ENCODE data around the gene NHLH1.

Gene NHLH1

DNA sequence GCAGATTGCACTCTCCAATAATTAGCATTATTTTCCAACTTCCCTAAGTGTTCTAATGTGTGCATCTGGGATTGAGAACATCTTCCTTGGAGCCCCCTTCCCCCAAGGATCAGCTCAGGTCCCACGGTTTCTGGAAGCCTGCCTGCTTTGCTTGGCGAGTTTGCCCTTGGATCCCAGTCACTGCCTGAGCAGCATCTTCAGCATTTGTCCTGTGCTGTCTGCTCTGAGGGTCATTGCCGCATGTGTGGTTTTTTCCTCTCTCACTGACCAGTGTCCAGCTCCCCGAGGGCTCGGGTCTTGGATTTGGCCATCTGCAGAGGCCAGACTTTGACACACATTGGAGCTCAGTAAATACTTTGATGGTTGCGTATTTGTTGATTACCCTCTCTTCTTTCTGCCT lies 51.6 kb downstream of the NHLH1 start:
- TF ChIP-seq SIN3A (IDR thresholded peaks at IDR 0.05; ENCODE audit: borderline replicate concordance, insufficient read depth, low read length) (no peak), FOXP2 (optimal IDR thresholded peaks at IDR 0.05; ENCODE audit: borderline replicate concordance, extremely low read depth, extremely low read length, insufficient read depth) (no peak), POLR2AphosphoS5 (IDR thresholded peaks at IDR 0.05; ENCODE audit: low read depth, low read length) (no peak), TAF1 (IDR thresholded peaks at IDR 0.05; ENCODE audit: borderline replicate concordance, insufficient read depth, low read length) (no peak)
- TF ChIP-seq, protein P1, sequence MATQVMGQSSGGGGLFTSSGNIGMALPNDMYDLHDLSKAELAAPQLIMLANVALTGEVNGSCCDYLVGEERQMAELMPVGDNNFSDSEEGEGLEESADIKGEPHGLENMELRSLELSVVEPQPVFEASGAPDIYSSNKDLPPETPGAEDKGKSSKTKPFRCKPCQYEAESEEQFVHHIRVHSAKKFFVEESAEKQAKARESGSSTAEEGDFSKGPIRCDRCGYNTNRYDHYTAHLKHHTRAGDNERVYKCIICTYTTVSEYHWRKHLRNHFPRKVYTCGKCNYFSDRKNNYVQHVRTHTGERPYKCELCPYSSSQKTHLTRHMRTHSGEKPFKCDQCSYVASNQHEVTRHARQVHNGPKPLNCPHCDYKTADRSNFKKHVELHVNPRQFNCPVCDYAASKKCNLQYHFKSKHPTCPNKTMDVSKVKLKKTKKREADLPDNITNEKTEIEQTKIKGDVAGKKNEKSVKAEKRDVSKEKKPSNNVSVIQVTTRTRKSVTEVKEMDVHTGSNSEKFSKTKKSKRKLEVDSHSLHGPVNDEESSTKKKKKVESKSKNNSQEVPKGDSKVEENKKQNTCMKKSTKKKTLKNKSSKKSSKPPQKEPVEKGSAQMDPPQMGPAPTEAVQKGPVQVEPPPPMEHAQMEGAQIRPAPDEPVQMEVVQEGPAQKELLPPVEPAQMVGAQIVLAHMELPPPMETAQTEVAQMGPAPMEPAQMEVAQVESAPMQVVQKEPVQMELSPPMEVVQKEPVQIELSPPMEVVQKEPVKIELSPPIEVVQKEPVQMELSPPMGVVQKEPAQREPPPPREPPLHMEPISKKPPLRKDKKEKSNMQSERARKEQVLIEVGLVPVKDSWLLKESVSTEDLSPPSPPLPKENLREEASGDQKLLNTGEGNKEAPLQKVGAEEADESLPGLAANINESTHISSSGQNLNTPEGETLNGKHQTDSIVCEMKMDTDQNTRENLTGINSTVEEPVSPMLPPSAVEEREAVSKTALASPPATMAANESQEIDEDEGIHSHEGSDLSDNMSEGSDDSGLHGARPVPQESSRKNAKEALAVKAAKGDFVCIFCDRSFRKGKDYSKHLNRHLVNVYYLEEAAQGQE (IDR thresholded peaks at IDR 0.05; ENCODE audit: insufficient read depth in 1 of 2, low read depth in 2 of 2, low read length in 2 of 2): no peak

DNA sequence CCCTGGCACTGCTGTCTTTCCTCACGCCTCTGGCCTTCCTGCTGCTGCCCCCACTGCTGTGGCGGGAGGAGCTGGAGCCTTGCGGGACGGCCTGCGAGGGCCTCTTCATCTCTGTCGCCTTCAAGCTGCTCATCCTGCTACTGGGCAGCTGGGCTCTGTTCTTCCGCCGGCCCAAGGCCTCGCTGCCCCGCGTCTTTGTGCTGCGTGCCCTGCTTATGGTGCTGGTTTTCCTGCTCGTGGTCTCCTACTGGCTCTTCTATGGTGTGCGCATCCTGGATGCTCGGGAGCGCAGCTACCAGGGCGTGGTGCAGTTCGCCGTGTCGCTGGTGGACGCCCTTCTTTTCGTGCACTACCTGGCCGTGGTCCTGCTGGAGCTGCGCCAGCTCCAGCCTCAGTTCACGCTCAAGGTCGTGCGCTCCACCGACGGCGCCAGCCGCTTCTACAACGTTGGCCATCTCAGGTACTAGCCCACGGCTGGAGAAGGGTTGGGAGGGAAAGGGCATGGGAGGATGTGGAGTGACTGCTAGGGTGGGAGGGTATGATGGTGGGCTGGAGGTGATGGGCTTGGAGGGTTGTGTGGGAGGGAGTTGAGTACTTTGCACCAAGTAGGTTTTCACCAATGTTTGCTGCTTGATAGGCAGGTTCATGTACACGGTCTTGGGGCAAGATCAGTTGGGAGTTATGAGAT lies 52.4 kb downstream of the NHLH1 start:
- TF ChIP-seq SIN3A (IDR thresholded peaks at IDR 0.05; ENCODE audit: borderline replicate concordance, insufficient read depth, low read length): no peak
- no peak for TF ChIP-seq FOXP2 (optimal IDR thresholded peaks at IDR 0.05; ENCODE audit: borderline replicate concordance, extremely low read depth, extremely low read length, insufficient read depth)
- no peak for TF ChIP-seq TAF1 (IDR thresholded peaks at IDR 0.05; ENCODE audit: borderline replicate concordance, insufficient read depth, low read length)
- TF ChIP-seq, protein P1 (IDR thresholded peaks at IDR 0.05; ENCODE audit: insufficient read depth in 1 of 2, low read depth in 2 of 2, low read length in 2 of 2): no peak
- TF ChIP-seq POLR2AphosphoS5 (IDR thresholded peaks at IDR 0.05; ENCODE audit: low read depth, low read length): no peak

DNA sequence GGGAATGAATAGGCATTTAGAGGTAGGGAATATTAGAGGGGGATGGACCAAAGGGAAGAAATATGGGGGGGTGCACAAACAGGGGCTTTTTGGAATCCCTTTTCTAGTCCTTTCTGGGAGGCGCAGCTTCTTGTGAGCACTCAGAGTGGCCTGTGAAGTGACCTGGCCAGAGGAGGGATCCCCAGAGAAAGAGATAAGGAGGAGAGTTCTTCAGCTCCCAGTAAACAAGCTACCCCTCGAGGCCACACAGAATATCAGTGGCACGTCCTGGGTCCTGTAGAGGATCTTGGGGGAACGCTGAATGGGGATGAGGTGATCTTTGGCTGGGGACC lies 52.9 kb downstream of the NHLH1 start:
- TF ChIP-seq FOXP2 (optimal IDR thresholded peaks at IDR 0.05; ENCODE audit: borderline replicate concordance, extremely low read depth, extremely low read length, insufficient read depth) (no peak), TAF1 (IDR thresholded peaks at IDR 0.05; ENCODE audit: borderline replicate concordance, insufficient read depth, low read length) (no peak), POLR2AphosphoS5 (IDR thresholded peaks at IDR 0.05; ENCODE audit: low read depth, low read length) (no peak), SIN3A (IDR thresholded peaks at IDR 0.05; ENCODE audit: borderline replicate concordance, insufficient read depth, low read length) (no peak)
- TF ChIP-seq, protein P1 (IDR thresholded peaks at IDR 0.05; ENCODE audit: insufficient read depth in 1 of 2, low read depth in 2 of 2, low read length in 2 of 2): no peak

DNA sequence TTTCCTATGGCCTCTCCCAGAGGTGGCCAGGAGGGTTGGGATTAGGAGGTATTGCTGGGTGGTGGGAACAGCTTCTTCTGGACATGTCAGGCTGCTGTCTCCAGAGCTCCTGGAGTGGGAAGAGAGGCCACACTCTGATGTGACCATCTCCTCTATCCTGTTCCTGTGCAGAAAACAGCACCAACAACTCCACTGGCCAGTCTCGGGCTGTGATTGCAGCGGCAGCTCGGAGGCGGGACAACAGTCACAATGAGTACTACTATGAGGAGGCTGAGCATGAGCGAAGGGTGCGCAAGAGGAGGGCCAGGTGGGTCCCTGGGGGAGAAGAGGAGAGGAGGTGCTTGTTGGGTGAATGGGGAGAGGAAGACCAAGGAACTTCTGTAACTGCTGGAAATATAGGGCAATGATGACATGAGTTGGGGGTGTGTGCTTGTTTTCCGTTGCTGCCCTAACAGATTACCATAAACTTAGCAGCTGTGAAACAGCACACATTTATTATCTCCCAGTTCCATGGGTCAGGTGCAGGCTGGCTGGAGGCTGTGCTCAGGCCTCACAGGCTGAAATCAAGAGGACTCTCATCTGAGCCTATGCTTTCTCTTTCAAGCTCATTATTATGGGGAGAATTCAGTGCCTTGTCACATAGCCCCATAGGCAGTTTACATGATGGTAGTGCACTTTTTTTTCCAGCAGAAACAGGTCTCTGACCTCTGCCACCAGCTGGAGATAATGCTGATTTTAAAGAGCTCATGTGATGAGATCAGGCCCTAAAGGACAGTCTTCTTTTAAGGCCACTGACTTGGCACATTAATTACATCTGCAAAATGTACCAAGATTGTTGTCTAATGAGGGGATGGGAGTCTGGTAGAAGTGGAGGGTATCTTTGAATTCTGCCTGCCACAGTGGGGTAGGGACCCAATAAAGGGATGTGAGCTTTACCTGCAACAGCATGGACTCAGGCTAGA lies 54.3 kb downstream of the NHLH1 start:
- TF ChIP-seq SIN3A (IDR thresholded peaks at IDR 0.05; ENCODE audit: borderline replicate concordance, insufficient read depth, low read length) (no peak), POLR2AphosphoS5 (IDR thresholded peaks at IDR 0.05; ENCODE audit: low read depth, low read length) (no peak), FOXP2 (optimal IDR thresholded peaks at IDR 0.05; ENCODE audit: borderline replicate concordance, extremely low read depth, extremely low read length, insufficient read depth) (no peak), TAF1 (IDR thresholded peaks at IDR 0.05; ENCODE audit: borderline replicate concordance, insufficient read depth, low read length) (no peak)

DNA sequence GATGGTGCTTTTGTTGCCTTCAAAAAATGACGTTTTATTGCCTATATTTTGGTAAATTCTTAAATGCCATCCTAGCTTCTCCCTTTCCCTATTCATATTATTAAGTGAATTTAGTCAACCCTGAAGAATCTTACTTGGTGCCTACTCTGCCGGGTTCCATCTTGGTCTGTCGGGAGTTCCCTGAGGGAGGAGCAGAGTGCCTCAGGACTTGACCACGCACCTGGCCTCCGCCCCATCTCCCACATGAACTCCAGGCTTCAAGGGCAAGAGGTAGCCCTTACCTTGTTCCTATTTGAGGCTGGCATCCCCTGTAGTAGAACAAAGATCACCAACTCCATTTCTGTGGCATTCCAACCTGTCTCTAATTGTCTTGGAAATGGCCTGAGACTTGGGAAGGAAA lies 55.0 kb downstream of the NHLH1 start:
- no peak for TF ChIP-seq TAF1 (IDR thresholded peaks at IDR 0.05; ENCODE audit: borderline replicate concordance, insufficient read depth, low read length)
- TF ChIP-seq SIN3A (IDR thresholded peaks at IDR 0.05; ENCODE audit: borderline replicate concordance, insufficient read depth, low read length): no peak
- TF ChIP-seq, protein P1 (IDR thresholded peaks at IDR 0.05; ENCODE audit: insufficient read depth in 1 of 2, low read depth in 2 of 2, low read length in 2 of 2): no peak
- no peak for TF ChIP-seq POLR2AphosphoS5 (IDR thresholded peaks at IDR 0.05; ENCODE audit: low read depth, low read length)
